GM13977 (cell line): ENCODE results near the gene IL11.
A peak's percentile ranks its signal among the peaks of the same experiment; 100 is the strongest.

ENCODE experiments used
- DNase-seq: peaks from one replicate; pipeline ENCODE4 v3.0.0; 2012; ENCODE audit warnings: low spot score
- in situ Hi-C: fragments of 300-500 bp; cut with MboI; formaldehyde crosslinking; loops from one replicate; pipeline ENCODE4 v1.12.0; 2022; ENCODE audit warnings: low sequenced_read_pairs, low pct_unique_long_range_greater_than_20kb, mixed read lengths, inconsistent platforms; ENCODE audit not compliant: unreplicated experiment
- TF ChIP-seq, protein P1 (sequence below): IDR thresholded peaks from 2 replicates; pipeline ENCODE4 v1.5.1; 2012; ENCODE audit warnings: mild to moderate bottlenecking, control low read depth; ENCODE audit not compliant: insufficient read depth; ENCODE audit errors: extremely low read depth, missing control alignments

IL11 gene

DNA sequence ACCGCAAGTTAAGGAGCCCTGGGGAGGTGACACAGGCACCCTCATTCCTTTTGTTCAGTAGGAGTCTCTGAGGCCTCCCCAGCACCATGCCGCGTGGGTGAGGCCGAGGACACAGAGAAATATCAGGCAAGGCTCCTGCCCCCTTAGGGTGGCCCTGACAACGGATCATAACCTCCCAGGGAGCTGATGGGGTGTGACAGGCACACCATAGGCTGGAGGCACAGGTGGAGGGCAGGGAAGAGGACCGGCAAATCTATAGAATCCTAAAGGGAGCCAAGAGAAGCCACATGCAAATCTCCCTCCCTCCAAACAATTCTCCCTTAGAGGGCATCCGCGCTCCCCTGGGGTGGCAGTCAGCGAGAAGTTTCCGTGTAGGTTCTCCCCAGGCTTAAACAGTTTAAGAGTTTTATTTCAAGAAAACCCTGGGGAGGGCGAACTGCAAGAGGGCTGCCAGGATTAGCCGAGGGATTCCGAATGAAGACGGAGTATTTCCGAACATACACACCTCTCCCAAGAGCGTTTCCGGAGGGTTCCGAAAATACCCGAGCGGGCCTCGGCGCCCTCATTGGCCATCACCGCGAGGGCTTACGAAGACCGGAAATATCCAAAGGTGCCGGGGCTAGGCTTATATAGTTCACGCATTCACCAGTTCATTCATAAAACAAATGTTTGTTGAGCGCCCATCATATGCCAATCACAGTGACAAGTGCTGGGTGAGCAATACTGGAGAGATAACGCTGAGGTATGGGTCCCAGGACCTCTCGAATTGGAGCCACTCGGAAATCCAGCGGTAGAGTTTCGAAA, 14.9 kb upstream of the IL11 start:
- TF ChIP-seq, protein P1, sequence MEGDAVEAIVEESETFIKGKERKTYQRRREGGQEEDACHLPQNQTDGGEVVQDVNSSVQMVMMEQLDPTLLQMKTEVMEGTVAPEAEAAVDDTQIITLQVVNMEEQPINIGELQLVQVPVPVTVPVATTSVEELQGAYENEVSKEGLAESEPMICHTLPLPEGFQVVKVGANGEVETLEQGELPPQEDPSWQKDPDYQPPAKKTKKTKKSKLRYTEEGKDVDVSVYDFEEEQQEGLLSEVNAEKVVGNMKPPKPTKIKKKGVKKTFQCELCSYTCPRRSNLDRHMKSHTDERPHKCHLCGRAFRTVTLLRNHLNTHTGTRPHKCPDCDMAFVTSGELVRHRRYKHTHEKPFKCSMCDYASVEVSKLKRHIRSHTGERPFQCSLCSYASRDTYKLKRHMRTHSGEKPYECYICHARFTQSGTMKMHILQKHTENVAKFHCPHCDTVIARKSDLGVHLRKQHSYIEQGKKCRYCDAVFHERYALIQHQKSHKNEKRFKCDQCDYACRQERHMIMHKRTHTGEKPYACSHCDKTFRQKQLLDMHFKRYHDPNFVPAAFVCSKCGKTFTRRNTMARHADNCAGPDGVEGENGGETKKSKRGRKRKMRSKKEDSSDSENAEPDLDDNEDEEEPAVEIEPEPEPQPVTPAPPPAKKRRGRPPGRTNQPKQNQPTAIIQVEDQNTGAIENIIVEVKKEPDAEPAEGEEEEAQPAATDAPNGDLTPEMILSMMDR: no peak
- DNase-seq: peak; percentile 98
- in situ Hi-C loops: no loop called here

DNA sequence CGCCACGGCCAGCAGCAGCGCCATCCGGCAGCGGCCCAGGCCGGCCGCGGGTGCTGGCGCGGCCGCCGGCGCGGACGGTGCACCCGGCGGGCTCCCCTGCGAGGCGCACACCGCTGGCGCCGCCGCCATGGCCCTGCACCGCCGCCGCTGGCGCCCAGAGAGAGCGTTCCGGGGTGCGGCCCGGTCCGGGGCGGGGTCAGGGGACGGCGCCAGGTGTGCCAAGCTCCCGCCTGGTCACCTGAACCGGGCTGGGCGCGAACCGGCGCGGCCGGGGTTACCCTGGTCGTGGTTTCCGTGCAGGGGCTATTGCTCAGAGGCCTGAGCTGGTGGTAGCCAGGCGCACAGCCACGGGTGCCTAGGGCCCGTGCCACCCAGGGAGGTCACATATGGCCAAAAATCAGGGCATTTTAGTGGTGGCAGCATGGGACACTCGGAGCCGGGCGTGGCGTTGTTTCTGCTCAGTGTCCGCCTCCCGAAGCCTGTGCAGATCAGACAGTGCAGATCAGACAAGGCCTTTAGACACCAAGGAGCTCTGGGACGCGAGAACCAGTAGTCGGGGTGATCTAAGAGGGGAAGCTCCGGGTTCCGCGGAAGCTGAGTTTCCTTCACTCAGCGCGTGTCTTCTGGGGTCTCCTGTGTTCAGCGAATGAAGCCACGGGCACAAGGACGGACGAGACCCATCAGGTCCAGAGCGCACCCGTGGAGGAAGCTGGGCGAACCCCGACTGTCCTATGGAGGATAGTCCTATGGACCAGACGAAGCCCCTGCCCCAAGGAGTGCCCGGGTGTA, 14.1 kb upstream of the IL11 start, which contains the start of gene TMEM238:
TMEM238 (minus strand) TSS at position 162 of the 789 bp plus-strand sequence; CDS start at position 129, 33 bp downstream.
- TF ChIP-seq, protein P1: no peak
- in situ Hi-C loops: no loop called here
- DNase-seq: peak; percentile 69

DNA sequence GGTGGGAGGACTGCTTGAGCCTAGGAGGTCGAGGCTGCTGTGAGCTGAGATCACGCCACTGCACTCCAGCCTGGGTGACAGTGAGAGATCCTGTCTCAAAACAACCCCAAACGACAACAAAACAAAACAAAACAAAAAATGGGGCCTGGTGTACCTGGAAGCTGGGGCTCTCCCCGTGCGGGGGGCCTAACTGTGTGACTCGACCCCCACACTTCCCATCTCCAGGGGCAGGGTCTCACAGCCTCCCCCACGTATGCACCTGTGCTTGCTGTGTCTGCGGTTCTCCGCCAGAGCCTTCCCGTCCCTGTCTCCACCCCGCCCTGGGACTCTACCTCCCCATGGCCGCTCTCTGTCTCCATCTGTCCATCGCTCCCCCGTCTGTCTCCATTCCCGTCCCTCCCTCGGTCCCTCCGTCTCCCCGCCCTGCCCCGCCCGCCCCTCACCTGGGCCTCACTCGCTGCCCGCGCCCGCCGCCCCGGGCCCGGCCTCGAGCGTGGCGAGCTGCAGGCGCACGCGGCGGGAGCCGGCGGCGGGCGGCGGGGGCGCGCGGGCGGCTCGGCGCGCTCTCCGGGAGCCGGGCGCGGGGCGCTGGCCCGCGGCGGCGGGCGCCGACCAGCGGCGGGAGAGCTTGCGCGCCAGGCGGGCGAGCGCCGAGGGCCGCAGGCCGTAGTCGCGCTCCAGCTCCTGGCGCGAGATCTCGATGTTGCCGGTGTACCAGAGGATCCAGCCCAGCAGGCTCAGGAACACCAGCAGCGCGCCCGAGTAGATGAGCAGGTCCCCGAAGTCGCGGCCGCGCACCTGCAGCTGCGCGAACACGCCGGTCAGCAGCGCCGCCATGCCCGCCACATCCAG, 13.2 kb upstream of the IL11 start:
- peak; percentile 91 for DNase-seq
- TF ChIP-seq, protein P1: peak; percentile 47
- in situ Hi-C loops: no loop called here

DNA sequence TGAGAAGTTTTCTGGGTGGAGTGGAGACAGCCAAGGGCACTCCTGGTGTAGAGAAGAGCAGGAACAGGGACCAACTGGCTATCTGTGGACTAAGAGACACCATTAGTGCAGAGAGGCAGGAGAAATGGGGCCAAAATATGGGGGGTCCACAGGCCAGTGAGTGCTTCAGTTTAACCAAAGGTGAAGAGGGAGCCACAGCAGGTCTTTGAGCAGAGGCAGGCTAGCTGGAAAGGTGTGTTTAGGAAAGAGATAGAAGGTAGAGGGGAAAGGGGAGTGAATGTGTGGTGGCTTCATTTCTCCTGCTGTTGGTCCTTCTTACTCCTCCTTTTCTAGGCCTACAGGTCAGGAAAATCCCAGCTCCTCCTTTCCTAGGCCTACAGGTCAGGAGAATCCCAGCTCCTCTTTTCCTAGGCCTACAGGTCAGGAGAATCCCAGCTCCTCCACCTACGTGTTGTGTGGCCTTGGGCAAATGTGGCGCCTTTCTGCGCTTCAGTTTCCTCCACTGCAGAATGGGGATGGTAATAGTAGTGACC, 12.3 kb upstream of the IL11 start:
- TF ChIP-seq, protein P1: no peak
- no peak for DNase-seq
- in situ Hi-C loops: no loop called here

DNA sequence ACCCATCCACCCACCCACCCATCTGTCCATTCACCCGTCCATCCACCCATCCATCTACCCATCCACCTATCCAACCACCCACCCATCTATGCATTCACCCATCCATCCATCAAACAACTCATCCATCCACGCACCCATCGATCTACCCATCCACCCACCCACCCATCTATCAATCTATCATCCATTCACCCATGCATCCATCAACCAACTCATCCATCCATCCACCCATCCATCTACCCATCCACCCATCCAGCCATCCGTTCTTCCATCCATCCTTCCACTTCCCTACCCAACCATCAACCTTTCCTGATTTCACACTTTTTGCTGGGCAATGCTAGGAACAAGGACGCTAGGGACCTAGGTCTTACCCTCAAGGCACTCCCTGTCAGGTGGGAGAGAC, 11.8 kb upstream of the IL11 start:
- TF ChIP-seq, protein P1: no peak
- in situ Hi-C loops: no loop called here
- DNase-seq: no peak

DNA sequence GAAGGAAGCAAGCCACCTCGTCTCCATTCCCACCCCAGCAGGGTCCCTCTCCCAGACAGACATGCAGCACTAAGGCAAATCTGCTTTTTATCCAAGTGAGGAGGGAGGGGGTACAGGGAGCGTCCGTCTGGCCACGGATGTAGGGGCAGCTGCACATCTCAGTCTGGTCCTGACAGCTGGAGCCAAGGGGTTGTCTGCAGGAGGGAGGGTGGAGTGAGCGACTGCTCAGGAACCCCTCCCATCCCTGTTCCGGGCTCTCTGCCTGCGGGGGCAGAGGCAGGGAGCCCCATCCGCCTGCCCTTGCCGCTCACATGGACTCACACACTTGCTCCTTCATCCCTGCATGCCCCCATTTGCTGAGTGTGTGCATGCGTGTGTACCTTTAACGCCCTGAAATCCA, 8.9 kb upstream of the IL11 start:
- in situ Hi-C loops: no loop called here
- TF ChIP-seq, protein P1: no peak
- no peak for DNase-seq
